ENCODE measurements around the gene CALY.

- TF ChIP-seq FOXK2 (IDR thresholded peaks at IDR 0.05) (no peak), FOXM1 (IDR thresholded peaks at IDR 0.05; ENCODE audit: borderline replicate concordance) (no peak)
These were observed 58.6 kb downstream of the CALY start for GRCh38 chr10:133277993-133278576.
